OCI-LY1 (cell line): ENCODE measurements around the gene COG8.

Experiments
- EZH2 ChIP-seq: fragments of 200-600 bp; sonication (generic), shearing (Covaris generic); IDR thresholded peaks from 2 replicates; pipeline ENCODE4 v1.8.0; 2017; ENCODE audit warnings: borderline replicate concordance, mixed run types, mild to moderate bottlenecking, antibody characterized with exemption, low read length, moderate library complexity, mixed read lengths
- TF ChIP-seq, protein P1 (sequence below): fragments of 200-600 bp; sonication (generic), shearing (Covaris generic); IDR thresholded peaks from 2 replicates; pipeline ENCODE4 v1.5.1; 2017; ENCODE audit warnings: mild to moderate bottlenecking, antibody characterized with exemption, low read length, moderate library complexity, mixed read lengths

DNA sequence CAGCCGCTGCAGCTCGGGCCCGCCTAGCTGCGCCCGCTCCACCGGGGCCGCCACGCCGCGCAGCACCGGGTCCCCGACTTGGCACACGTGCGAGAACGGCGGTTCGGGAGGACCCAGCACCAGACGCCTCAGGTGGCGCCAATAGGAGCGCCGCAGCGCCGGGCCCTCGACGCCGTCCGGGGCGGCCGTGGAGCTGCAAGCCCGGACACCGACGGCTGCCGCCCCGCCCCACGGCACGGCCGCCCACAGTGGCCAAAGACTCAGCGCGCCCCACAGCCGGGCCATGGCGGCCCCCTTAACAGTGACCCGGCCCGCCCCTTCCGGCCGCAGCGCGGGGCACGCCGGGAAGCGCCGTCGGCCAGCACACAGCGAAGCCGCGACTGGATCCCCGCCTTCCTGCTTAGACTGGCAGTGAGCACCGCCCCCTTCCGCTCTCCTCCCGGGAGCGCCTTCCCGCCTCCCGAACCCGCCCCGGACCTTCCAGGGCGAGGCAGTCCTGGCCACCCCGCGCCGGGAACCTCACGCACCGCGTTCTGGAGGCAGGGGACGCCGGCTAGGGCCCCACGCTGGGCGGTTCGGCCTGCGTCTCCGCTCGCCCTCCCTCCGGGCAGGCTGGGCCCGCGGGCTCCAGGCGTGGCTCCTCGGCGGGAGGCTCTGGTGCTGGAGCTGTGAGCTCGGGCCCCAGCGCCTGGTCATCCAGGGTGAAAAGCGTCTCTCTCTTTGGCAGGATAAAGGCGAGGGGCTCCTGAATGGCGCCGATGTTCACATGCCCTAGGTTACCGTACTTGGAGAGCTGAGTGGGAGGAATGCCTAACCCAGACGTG, 8.9 kb downstream of the COG8 start, which contains the start of gene PDF:
- TF ChIP-seq EZH2, result no peak
- TF ChIP-seq, protein P1, sequence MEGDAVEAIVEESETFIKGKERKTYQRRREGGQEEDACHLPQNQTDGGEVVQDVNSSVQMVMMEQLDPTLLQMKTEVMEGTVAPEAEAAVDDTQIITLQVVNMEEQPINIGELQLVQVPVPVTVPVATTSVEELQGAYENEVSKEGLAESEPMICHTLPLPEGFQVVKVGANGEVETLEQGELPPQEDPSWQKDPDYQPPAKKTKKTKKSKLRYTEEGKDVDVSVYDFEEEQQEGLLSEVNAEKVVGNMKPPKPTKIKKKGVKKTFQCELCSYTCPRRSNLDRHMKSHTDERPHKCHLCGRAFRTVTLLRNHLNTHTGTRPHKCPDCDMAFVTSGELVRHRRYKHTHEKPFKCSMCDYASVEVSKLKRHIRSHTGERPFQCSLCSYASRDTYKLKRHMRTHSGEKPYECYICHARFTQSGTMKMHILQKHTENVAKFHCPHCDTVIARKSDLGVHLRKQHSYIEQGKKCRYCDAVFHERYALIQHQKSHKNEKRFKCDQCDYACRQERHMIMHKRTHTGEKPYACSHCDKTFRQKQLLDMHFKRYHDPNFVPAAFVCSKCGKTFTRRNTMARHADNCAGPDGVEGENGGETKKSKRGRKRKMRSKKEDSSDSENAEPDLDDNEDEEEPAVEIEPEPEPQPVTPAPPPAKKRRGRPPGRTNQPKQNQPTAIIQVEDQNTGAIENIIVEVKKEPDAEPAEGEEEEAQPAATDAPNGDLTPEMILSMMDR, result no peak
